ENCODE data around the gene FNDC3A.
"Not testable (repeated sequence)": the region's sequence is repeated elsewhere in the genome, so short reads cannot be mapped to it uniquely, and the experiment has no call there.

The FNDC3A gene

DNA sequence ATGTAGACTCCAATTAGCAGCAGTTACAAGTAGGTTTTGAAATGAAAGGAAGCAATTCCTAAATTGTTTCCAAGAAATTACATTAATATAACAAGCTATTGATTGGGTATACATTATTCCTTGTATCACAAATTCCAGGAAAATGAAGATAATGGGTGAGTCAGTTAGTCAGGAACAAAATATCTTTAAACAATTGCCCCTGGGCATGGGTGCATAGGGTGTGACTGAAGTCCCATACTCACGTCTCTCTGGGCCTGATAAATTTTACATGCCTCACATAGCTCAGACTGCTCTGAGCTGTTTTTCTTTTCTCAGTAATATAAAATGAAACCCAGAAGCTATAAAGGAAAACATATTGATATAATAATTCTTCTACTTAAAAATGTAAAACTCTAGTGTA lies 87.8 kb downstream of the FNDC3A start:
- H3K36me3 ChIP-seq (ENCODE audit: insufficient read depth, low read depth, low read length), result peaks cover 3% of the 10 kb centered on the region; the same call in 1 of the 2 replicates
- H3K27ac ChIP-seq (ENCODE audit: low read length), result no peak overlapping the region
- H3K4me3 ChIP-seq (ENCODE audit: low read length), result no peak overlapping the region
- H3K27me3 ChIP-seq (ENCODE audit: insufficient read depth, low read length), result no peaks in the 10 kb centered on the region
- no peaks in the 10 kb centered on the region for H3K9me3 ChIP-seq (ENCODE audit: insufficient read depth, low read depth, low read length)
- H3K9ac ChIP-seq (ENCODE audit: low read depth, low read length), result no peak overlapping the region
- no peaks in the 10 kb centered on the region; the same call in 1 of the 2 replicates for H3K4me1 ChIP-seq (ENCODE audit: insufficient read depth, low read length)

GRCh38 chr13:49064476-49064875 lies 88.8 kb downstream of the FNDC3A start:
- no peaks in the 10 kb centered on the region for H3K27me3 ChIP-seq (ENCODE audit: insufficient read depth, low read length)
- H3K4me3 ChIP-seq (ENCODE audit: low read length), result no peak overlapping the region
- no peaks in the 10 kb centered on the region for H3K9me3 ChIP-seq (ENCODE audit: insufficient read depth, low read depth, low read length)
- H3K9ac ChIP-seq (ENCODE audit: low read depth, low read length), result no peak overlapping the region
- no peaks in the 10 kb centered on the region for H3K36me3 ChIP-seq (ENCODE audit: insufficient read depth, low read depth, low read length)
- H3K27ac ChIP-seq (ENCODE audit: low read length), result no peak overlapping the region
- no peaks in the 10 kb centered on the region; the same call in 1 of the 2 replicates for H3K4me1 ChIP-seq (ENCODE audit: insufficient read depth, low read length)

DNA sequence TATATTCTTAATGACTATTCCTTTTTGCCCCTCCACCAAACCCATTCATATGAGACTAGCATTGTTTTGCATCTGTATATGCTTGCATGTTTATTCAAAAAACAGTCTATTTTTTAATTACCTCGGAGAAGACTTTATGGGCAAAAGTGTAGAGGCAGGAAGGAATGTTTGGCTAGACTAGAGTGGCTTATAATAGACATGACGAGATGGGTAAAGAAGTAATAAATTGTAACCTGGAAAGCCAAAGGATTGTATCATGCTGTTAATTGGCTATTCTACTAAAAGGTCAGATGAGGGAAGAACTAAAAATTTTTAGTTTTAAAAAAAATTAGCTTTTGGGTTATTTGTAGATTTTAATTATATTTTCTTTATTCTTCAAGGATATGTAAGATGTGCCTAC lies 91.1 kb downstream of the FNDC3A start:
- H3K4me1 ChIP-seq (ENCODE audit: insufficient read depth, low read length), result no peaks in the 10 kb centered on the region; the same call in 1 of the 2 replicates
- no peaks in the 10 kb centered on the region for H3K27me3 ChIP-seq (ENCODE audit: insufficient read depth, low read length)
- H3K9me3 ChIP-seq (ENCODE audit: insufficient read depth, low read depth, low read length), result no peaks in the 10 kb centered on the region
- H3K36me3 ChIP-seq (ENCODE audit: insufficient read depth, low read depth, low read length), result no peaks in the 10 kb centered on the region
- H3K4me3 ChIP-seq (ENCODE audit: low read length), result no peak overlapping the region
- H3K9ac ChIP-seq (ENCODE audit: low read depth, low read length), result no peak overlapping the region
- no peak overlapping the region for H3K27ac ChIP-seq (ENCODE audit: low read length)

DNA sequence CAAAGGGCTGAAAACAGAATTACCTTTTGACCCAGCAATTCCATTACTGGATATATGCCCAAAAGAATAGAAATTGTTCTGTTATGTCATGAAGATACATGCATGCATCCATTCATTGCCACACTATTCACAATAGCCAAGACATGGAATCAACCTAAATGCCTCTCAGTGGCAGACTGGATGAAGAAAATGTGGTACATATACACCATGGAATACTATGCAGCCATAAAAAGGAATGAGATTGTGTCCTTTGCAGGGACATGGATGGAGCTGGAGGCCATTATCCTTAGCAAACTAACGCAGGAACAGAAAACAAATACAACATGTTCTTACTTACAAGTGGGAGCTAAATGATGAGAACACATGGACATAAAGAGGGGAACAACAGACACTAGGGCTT lies 92.8 kb downstream of the FNDC3A start:
- not testable (repeated sequence) for H3K4me1 ChIP-seq (ENCODE audit: insufficient read depth, low read length); H3K27me3 ChIP-seq (ENCODE audit: insufficient read depth, low read length); H3K36me3 ChIP-seq (ENCODE audit: insufficient read depth, low read depth, low read length); H3K9me3 ChIP-seq (ENCODE audit: insufficient read depth, low read depth, low read length); H3K27ac ChIP-seq (ENCODE audit: low read length); H3K4me3 ChIP-seq (ENCODE audit: low read length); H3K9ac ChIP-seq (ENCODE audit: low read depth, low read length)

GRCh38 chr13:49070021-49070420 lies 94.3 kb downstream of the FNDC3A start:
- H3K4me1 ChIP-seq (ENCODE audit: insufficient read depth, low read length); H3K36me3 ChIP-seq (ENCODE audit: insufficient read depth, low read depth, low read length); H3K27ac ChIP-seq (ENCODE audit: low read length); H3K27me3 ChIP-seq (ENCODE audit: insufficient read depth, low read length); H3K9ac ChIP-seq (ENCODE audit: low read depth, low read length); H3K4me3 ChIP-seq (ENCODE audit: low read length); H3K9me3 ChIP-seq (ENCODE audit: insufficient read depth, low read depth, low read length): not testable (repeated sequence)

GRCh38 chr13:49071341-49071937 lies 95.7 kb downstream of the FNDC3A start:
- Histone ChIP-seq H3K27ac (ENCODE audit: low read length) (no peak overlapping the region), H3K9ac (ENCODE audit: low read depth, low read length) (no peak overlapping the region), H3K36me3 (ENCODE audit: insufficient read depth, low read depth, low read length) (0 out of 2 replicates have a peak, but pooled peaks cover 2% of the 10 kb centered on the region), H3K4me1 (ENCODE audit: insufficient read depth, low read length) (no peaks in the 10 kb centered on the region), H3K4me3 (ENCODE audit: low read length) (no peak overlapping the region), H3K27me3 (ENCODE audit: insufficient read depth, low read length) (no peaks in the 10 kb centered on the region), H3K9me3 (ENCODE audit: insufficient read depth, low read depth, low read length) (no peaks in the 10 kb centered on the region)

- Histone ChIP-seq H3K27ac (ENCODE audit: low read length) (no peak overlapping the region), H3K4me3 (ENCODE audit: low read length) (no peak overlapping the region), H3K36me3 (ENCODE audit: insufficient read depth, low read depth, low read length) (no peaks in the 10 kb centered on the region), H3K9me3 (ENCODE audit: insufficient read depth, low read depth, low read length) (no peaks in the 10 kb centered on the region), H3K27me3 (ENCODE audit: insufficient read depth, low read length) (no peaks in the 10 kb centered on the region), H3K4me1 (ENCODE audit: insufficient read depth, low read length) (no peaks in the 10 kb centered on the region), H3K9ac (ENCODE audit: low read depth, low read length) (no peak overlapping the region)
Observed at GRCh38 chr13:49082653-49083536, 107.2 kb downstream of the FNDC3A start.

- Histone ChIP-seq H3K9ac (ENCODE audit: low read depth, low read length) (no peak overlapping the region), H3K9me3 (ENCODE audit: insufficient read depth, low read depth, low read length) (no peaks in the 10 kb centered on the region), H3K36me3 (ENCODE audit: insufficient read depth, low read depth, low read length) (no peaks in the 10 kb centered on the region), H3K27me3 (ENCODE audit: insufficient read depth, low read length) (no peaks in the 10 kb centered on the region), H3K4me1 (ENCODE audit: insufficient read depth, low read length) (no peaks in the 10 kb centered on the region), H3K4me3 (ENCODE audit: low read length) (no peak overlapping the region), H3K27ac (ENCODE audit: low read length) (no peak overlapping the region)
Observed at GRCh38 chr13:49084961-49085360, 109.2 kb downstream of the FNDC3A start.

GRCh38 chr13:49086722-49087121 lies 111.0 kb downstream of the FNDC3A start:
- H3K9ac ChIP-seq (ENCODE audit: low read depth, low read length), result no peak overlapping the region
- H3K27ac ChIP-seq (ENCODE audit: low read length), result no peak overlapping the region
- no peaks in the 10 kb centered on the region for H3K9me3 ChIP-seq (ENCODE audit: insufficient read depth, low read depth, low read length)

GRCh38 chr13:49093376-49093775 lies 117.7 kb downstream of the FNDC3A start:
- Histone ChIP-seq H3K27me3 (ENCODE audit: insufficient read depth, low read length) (no peaks in the 10 kb centered on the region), H3K9me3 (ENCODE audit: insufficient read depth, low read depth, low read length) (no peaks in the 10 kb centered on the region), H3K4me3 (ENCODE audit: low read length) (no peak overlapping the region), H3K9ac (ENCODE audit: low read depth, low read length) (no peak overlapping the region), H3K27ac (ENCODE audit: low read length) (no peak overlapping the region), H3K36me3 (ENCODE audit: insufficient read depth, low read depth, low read length) (no peaks in the 10 kb centered on the region), H3K4me1 (ENCODE audit: insufficient read depth, low read length) (no peaks in the 10 kb centered on the region)

More at GRCh38 chr13:49086722-49087121, 111.0 kb downstream of the FNDC3A start:
- Histone ChIP-seq H3K4me1 (ENCODE audit: insufficient read depth, low read length) (no peaks in the 10 kb centered on the region), H3K36me3 (ENCODE audit: insufficient read depth, low read depth, low read length) (no peaks in the 10 kb centered on the region), H3K4me3 (ENCODE audit: low read length) (no peak overlapping the region), H3K27me3 (ENCODE audit: insufficient read depth, low read length) (no peaks in the 10 kb centered on the region)

DNA sequence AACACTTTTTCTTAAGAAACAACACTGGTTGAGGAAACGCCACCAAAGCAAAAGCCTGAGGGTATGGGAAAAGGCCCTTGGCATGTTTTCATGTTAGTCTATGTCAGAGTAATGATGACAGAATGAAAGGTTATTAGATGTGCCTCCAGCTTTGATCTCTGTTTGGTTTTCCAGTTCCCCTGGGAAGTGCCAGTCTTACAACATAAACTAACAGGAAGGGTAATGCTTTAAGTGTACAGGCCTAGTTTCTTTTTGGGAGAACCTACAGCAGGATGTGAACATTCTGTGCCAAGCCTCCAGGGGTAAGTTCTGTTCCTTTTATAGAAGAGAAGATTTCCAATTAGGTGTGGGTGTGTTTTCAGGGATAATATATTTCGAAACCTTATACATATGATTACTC lies 121.7 kb downstream of the FNDC3A start:
- H3K9me3 ChIP-seq (ENCODE audit: insufficient read depth, low read depth, low read length), result no peaks in the 10 kb centered on the region
- H3K36me3 ChIP-seq (ENCODE audit: insufficient read depth, low read depth, low read length), result no peaks in the 10 kb centered on the region
- no peak overlapping the region for H3K9ac ChIP-seq (ENCODE audit: low read depth, low read length)
- H3K4me3 ChIP-seq (ENCODE audit: low read length), result no peak overlapping the region
- H3K27me3 ChIP-seq (ENCODE audit: insufficient read depth, low read length), result no peaks in the 10 kb centered on the region
- no peaks in the 10 kb centered on the region for H3K4me1 ChIP-seq (ENCODE audit: insufficient read depth, low read length)
- no peak overlapping the region for H3K27ac ChIP-seq (ENCODE audit: low read length)

GRCh38 chr13:49098198-49098597 lies 122.5 kb downstream of the FNDC3A start:
- Histone ChIP-seq H3K9ac (ENCODE audit: low read depth, low read length) (no peak overlapping the region), H3K4me1 (ENCODE audit: insufficient read depth, low read length) (no peaks in the 10 kb centered on the region), H3K27me3 (ENCODE audit: insufficient read depth, low read length) (no peaks in the 10 kb centered on the region), H3K9me3 (ENCODE audit: insufficient read depth, low read depth, low read length) (no peaks in the 10 kb centered on the region), H3K36me3 (ENCODE audit: insufficient read depth, low read depth, low read length) (no peaks in the 10 kb centered on the region), H3K27ac (ENCODE audit: low read length) (no peak overlapping the region), H3K4me3 (ENCODE audit: low read length) (no peak overlapping the region)
